Sigmoid colon (tissue), 7 donors: Measurements from ENCODE around the gene GALNT13. TPM values are rescaled to one million over a fixed set of nuclear protein-coding genes. Genes with fewer than 3 reads are reported as not detected.

Experiments used
- DNase-seq: peaks from one replicate; pipeline ENCODE4 v3.0.0-alpha.2; 2019
- H3K27ac ChIP-seq, 4 donors: fragments of 200-600 bp; sonication (generic); one replicate each; pipeline ENCODE4 v1.5.1; 2016 to 2019; ENCODE audit warnings: mild to moderate bottlenecking in 1 of 4
- H3K27me3 ChIP-seq, 3 donors: fragments of 200-600 bp; sonication (generic); one replicate each; pipeline ENCODE4 v1.5.1; 2019; ENCODE audit warnings: mild to moderate bottlenecking in 1 of 3
- H3K36me3 ChIP-seq, 4 donors: fragments of 200-600 bp; sonication (generic); one replicate each; pipeline ENCODE4 v1.5.1; 2016 to 2019
- H3K4me1 ChIP-seq, 4 donors: fragments of 200-600 bp; sonication (generic); one replicate each; pipeline ENCODE4 v1.5.1; 2017 to 2019
- H3K4me3 ChIP-seq, 4 donors: fragments of 200-600 bp; sonication (generic); one replicate each; pipeline ENCODE4 v1.5.1; 2017 to 2019; ENCODE audit warnings: mild to moderate bottlenecking in 2 of 4, moderate library complexity in 1 of 4
- H3K9me3 ChIP-seq, 4 donors: fragments of 200-600 bp in 3 of 4; sonication (generic) in 3 of 4; one replicate each; pipeline versions ENCODE4 v1.5.1 to v1.6.1; 2013 to 2019
- CTCF ChIP-seq, 4 experiments: fragments of 450-650 bp in 3 of 4; fragments of 200-600 bp in 1 of 4; IDR thresholded peaks; one replicate each; pipeline ENCODE4 v1.5.1; 2016 to 2019; ENCODE audit warnings: antibody characterized with exemption in 4 of 4, mild to moderate bottlenecking in 3 of 4, moderate library complexity in 2 of 4
- EP300 ChIP-seq, 4 donors: sonication (generic); formaldehyde crosslinking; IDR thresholded peaks; one replicate each; pipeline ENCODE4 v1.6.1; 2017; ENCODE audit warnings: antibody characterized with exemption in 4 of 4
- POLR2A ChIP-seq, 2 donors: fragments of 450-650 bp; IDR thresholded peaks; one replicate each; pipeline ENCODE4 v1.6.1; 2016; ENCODE audit warnings: antibody characterized with exemption in 2 of 2, mild to moderate bottlenecking in 2 of 2, moderate library complexity in 2 of 2
- POLR2AphosphoS5 ChIP-seq, 4 donors: sonication (generic); formaldehyde crosslinking; IDR thresholded peaks; one replicate each; pipeline ENCODE4 v1.6.1; 2017; ENCODE audit warnings: antibody characterized with exemption in 4 of 4
- WGBS, 2 donors: extraction: QIAGEN DNeasy Blood & Tissue Kit; methylation state at CpG; one replicate each; pipeline ENCODE4 v1.1.7; 2013; 5-methylcytosine and 5-hydroxymethylcytosine counted together
- intact Hi-C: fragments of 100-400 bp; cut with DNase I; formaldehyde crosslinking; loops from one replicate; pipeline ENCODE4 v1.15.1; 2023
- polyA plus RNA-seq, 3 donors: library from polyadenylated mRNA; stranded (reverse); fragments of 200-250 nt; gene quantifications; one replicate each; pipeline ENCODE4 v1.2.3, GENCODE V29; 2013
- total RNA-seq, 4 donors: library from RNA; depleted of rRNA; stranded (reverse); fragments of >200 nt; gene quantifications; one replicate each; pipeline ENCODE4 v1.1.0, GENCODE V29; 2016
- donor health status: healthy with polysubstance abuse.
- donor health status: Bipolar disorder and iron deficiency.
- donor health status: healthy.

Gene GALNT13
- total and polyA plus RNA-seq, 7 donors = under 0.01 to 2.5 (median 0.82) TPM; not detected in 1

- H3K4me1 ChIP-seq = no peaks in the 10 kb centered on the region
- intact Hi-C loops = no loop called here
- TF ChIP-seq EP300 (IDR thresholded peaks at IDR 0.05) = no peak
- TF ChIP-seq CTCF (IDR thresholded peaks at IDR 0.05) = no peak
- TF ChIP-seq POLR2A (IDR thresholded peaks at IDR 0.05) = no peak
- TF ChIP-seq POLR2AphosphoS5 (IDR thresholded peaks at IDR 0.05) = no peak
- H3K27me3 ChIP-seq = no peaks in the 10 kb centered on the region
- 59 to 63% methylated on average over 1 of the region's 1 CpG for WGBS, 2 donors
- no peak overlapping the region for H3K4me3 ChIP-seq
- no peaks in the 10 kb centered on the region for H3K36me3 ChIP-seq
- H3K27ac ChIP-seq = no peak overlapping the region
- H3K9me3 ChIP-seq = no peaks in the 10 kb centered on the region
- no peak for DNase-seq
These were observed 550.5 kb downstream of the GALNT13 start for GRCh38 chr2:154422251-154422650.

GRCh38 chr2:154425994-154426393 lies 554.3 kb downstream of the GALNT13 start:
- Histone ChIP-seq H3K27ac (no peak overlapping the region), H3K4me3 (no peak overlapping the region), H3K4me1 (no peaks in the 10 kb centered on the region), H3K36me3 (no peaks in the 10 kb centered on the region), H3K27me3 (no peaks in the 10 kb centered on the region), H3K9me3 (no peaks in the 10 kb centered on the region)
- no peak for TF ChIP-seq CTCF (IDR thresholded peaks at IDR 0.05)
- no peak for TF ChIP-seq POLR2A (IDR thresholded peaks at IDR 0.05)
- TF ChIP-seq POLR2AphosphoS5 (IDR thresholded peaks at IDR 0.05) = no peak
- no peak for TF ChIP-seq EP300 (IDR thresholded peaks at IDR 0.05)
- no peak for DNase-seq
- intact Hi-C loops = no loop called here
- 23 to 46% methylated on average over 2 of the region's 2 CpGs for WGBS, 2 donors

GRCh38 chr2:154427453-154427852 lies 555.7 kb downstream of the GALNT13 start:
- H3K9me3 ChIP-seq = no peaks in the 10 kb centered on the region
- TF ChIP-seq POLR2A (IDR thresholded peaks at IDR 0.05) = no peak
- no peak for TF ChIP-seq POLR2AphosphoS5 (IDR thresholded peaks at IDR 0.05)
- TF ChIP-seq EP300 (IDR thresholded peaks at IDR 0.05) = no peak
- no peak for TF ChIP-seq CTCF (IDR thresholded peaks at IDR 0.05)
- H3K27ac ChIP-seq = no peak overlapping the region
- WGBS, 2 donors = 80 to 81% methylated on average over 2 of the region's 2 CpGs
- intact Hi-C loops = no loop called here
- H3K36me3 ChIP-seq = no peaks in the 10 kb centered on the region
- no peaks in the 10 kb centered on the region for H3K27me3 ChIP-seq
- DNase-seq = no peak
- H3K4me1 ChIP-seq = no peaks in the 10 kb centered on the region
- H3K4me3 ChIP-seq = no peak overlapping the region

- intact Hi-C loops = no loop called here
- no peak overlapping the region for H3K27ac ChIP-seq
- TF ChIP-seq EP300 (IDR thresholded peaks at IDR 0.05) (no peak), POLR2AphosphoS5 (IDR thresholded peaks at IDR 0.05) (no peak), POLR2A (IDR thresholded peaks at IDR 0.05) (no peak), CTCF (IDR thresholded peaks at IDR 0.05) (no peak)
- no peaks in the 10 kb centered on the region for H3K9me3 ChIP-seq
- H3K4me3 ChIP-seq = no peak overlapping the region
- no peaks in the 10 kb centered on the region for H3K27me3 ChIP-seq
- WGBS, 2 donors = 83 to 91% methylated on average over 8 of the region's 8 CpGs
- H3K36me3 ChIP-seq = no peaks in the 10 kb centered on the region
- H3K4me1 ChIP-seq = no peaks in the 10 kb centered on the region
- DNase-seq = no peak
These were observed 556.3 kb downstream of the GALNT13 start for GRCh38 chr2:154428022-154428421.

- Histone ChIP-seq H3K4me1 (no peaks in the 10 kb centered on the region), H3K9me3 (no peaks in the 10 kb centered on the region), H3K27me3 (no peaks in the 10 kb centered on the region), H3K27ac (no peak overlapping the region), H3K36me3 (no peaks in the 10 kb centered on the region), H3K4me3 (no peak overlapping the region)
- intact Hi-C loops = no loop called here
- no peak for DNase-seq
- TF ChIP-seq CTCF (IDR thresholded peaks at IDR 0.05) (no peak), EP300 (IDR thresholded peaks at IDR 0.05) (no peak), POLR2A (IDR thresholded peaks at IDR 0.05) (no peak), POLR2AphosphoS5 (IDR thresholded peaks at IDR 0.05) (no peak)
These were observed 561.3 kb downstream of the GALNT13 start for GRCh38 chr2:154433010-154433409.
